ACHN (cell line): ENCODE data around the gene SH3RF1.

ENCODE experiments used
- DNase-seq: peaks from one replicate; pipeline ENCODE4 v3.0.0-alpha.2; 2015
- in situ Hi-C: cut with HindIII; loops from 2 replicates; pipeline ENCODE4 v1.10.0; 2017; ENCODE audit warnings: low sequenced_read_pairs, low pct_ligation_motif_present, low pct_unique_long_range_greater_than_20kb

SH3RF1 gene

GRCh38 chr4:169071747-169072146, 199.0 kb downstream of the SH3RF1 start:
- in situ Hi-C loops = no loop called here

GRCh38 chr4:169070895-169071218, 199.9 kb downstream of the SH3RF1 start:
- DNase-seq = no peak

More at GRCh38 chr4:169071747-169072146, 199.0 kb downstream of the SH3RF1 start:
- no peak for DNase-seq

GRCh38 chr4:169070071-169070894, 200.5 kb downstream of the SH3RF1 start:
- in situ Hi-C loops = no loop called here
- DNase-seq = no peak

More at GRCh38 chr4:169070895-169071218, 199.9 kb downstream of the SH3RF1 start:
- in situ Hi-C loops = no loop called here

GRCh38 chr4:169068423-169068822, 202.3 kb downstream of the SH3RF1 start:
- in situ Hi-C loops = no loop called here

GRCh38 chr4:169066934-169067333, 203.8 kb downstream of the SH3RF1 start:
- no peak for DNase-seq
- in situ Hi-C loops = no loop called here

More at GRCh38 chr4:169068423-169068822, 202.3 kb downstream of the SH3RF1 start:
- DNase-seq = no peak

GRCh38 chr4:169064296-169064695, 206.5 kb downstream of the SH3RF1 start:
- no peak for DNase-seq
- in situ Hi-C loops = no loop called here

GRCh38 chr4:169063441-169063840, 207.3 kb downstream of the SH3RF1 start:
- in situ Hi-C loops = no loop called here
- DNase-seq = no peak

- in situ Hi-C loops = no loop called here
- DNase-seq = no peak
Observed at GRCh38 chr4:169062897-169063244, 207.9 kb downstream of the SH3RF1 start.

GRCh38 chr4:169061386-169061785, 209.4 kb downstream of the SH3RF1 start:
- in situ Hi-C loops = no loop called here
- DNase-seq = no peak

- DNase-seq = no peak
- in situ Hi-C loops = no loop called here
Observed at GRCh38 chr4:169060391-169061091, 210.2 kb downstream of the SH3RF1 start.

GRCh38 chr4:169059306-169060211, 211.2 kb downstream of the SH3RF1 start:
- DNase-seq = no peak
- in situ Hi-C loops = no loop called here

- no peak for DNase-seq
- in situ Hi-C loops = no loop called here
Observed at GRCh38 chr4:169058312-169058711, 212.4 kb downstream of the SH3RF1 start.

- DNase-seq = no peak
- in situ Hi-C loops = no loop called here
Observed at GRCh38 chr4:169054879-169055278, 215.9 kb downstream of the SH3RF1 start.

GRCh38 chr4:169052594-169052945, 218.2 kb downstream of the SH3RF1 start:
- no peak for DNase-seq
- in situ Hi-C loops = no loop called here

GRCh38 chr4:169051761-169052593, 218.8 kb downstream of the SH3RF1 start:
- DNase-seq = no peak
- in situ Hi-C loops = no loop called here

- no peak for DNase-seq
- in situ Hi-C loops = no loop called here
Observed at GRCh38 chr4:169050881-169051760, 219.6 kb downstream of the SH3RF1 start.

GRCh38 chr4:169050284-169050683, 220.5 kb downstream of the SH3RF1 start:
- in situ Hi-C loops = no loop called here
- no peak for DNase-seq
